ENCODE data around the gene UBE2E1.

- no peak for TF ChIP-seq EP300 (IDR thresholded peaks at IDR 0.05)
- no peak for TF ChIP-seq POLR2A (IDR thresholded peaks at IDR 0.05)
Measured at GRCh38 chr3:23938688-23939087, 132.9 kb downstream of the UBE2E1 start.

Measured in suprapubic skin (tissue), 2 donors.